SK-N-SH (cell line): Measurements from ENCODE around the gene ZNF197.

Source experiments
- CTCF ChIP-seq: fragments of 200-600 bp; sonication (generic); IDR thresholded peaks from 2 replicates; pipeline ENCODE4 v1.6.1; 2017; ENCODE audit warnings: antibody characterized with exemption, mild to moderate bottlenecking, moderate library complexity
- EP300 ChIP-seq, 2 experiments: IDR thresholded peaks; 2 replicates each; pipeline versions ENCODE4 v1.4.0 to v1.6.1; 2012; ENCODE audit warnings: borderline replicate concordance in 1 of 2, low read depth in 1 of 2, low read length in 1 of 2
- GATA2 ChIP-seq: sonication (generic); formaldehyde crosslinking; IDR thresholded peaks from 2 replicates; pipeline ENCODE4 v1.5.0; 2020; ENCODE audit warnings: mild to moderate bottlenecking, missing genetic modification reagents
- POLR2AphosphoS5 ChIP-seq: IDR thresholded peaks from 2 replicates; pipeline ENCODE4 v1.6.1; 2012; ENCODE audit warnings: low read depth, low read length
- RAD21 ChIP-seq: IDR thresholded peaks from 2 replicates; pipeline ENCODE4 v1.6.1; 2012; ENCODE audit warnings: mild to moderate bottlenecking, low read length
- RCOR1 ChIP-seq: fragments of 150-350 bp; IDR thresholded peaks from 2 replicates; pipeline ENCODE4 v1.6.1; 2017; ENCODE audit warnings: antibody characterized with exemption, low read length
- REST ChIP-seq: IDR thresholded peaks from 2 replicates; pipeline ENCODE4 v1.6.1; 2012; ENCODE audit warnings: mild to moderate bottlenecking, low read depth, low read length, moderate library complexity
- SMC3 ChIP-seq: IDR thresholded peaks from 2 replicates; pipeline ENCODE4 v1.6.1; 2012; ENCODE audit warnings: low read depth, low read length, improper control_type of control experiment
- ZBTB33 ChIP-seq: IDR thresholded peaks from 2 replicates; pipeline ENCODE4 v1.4.0; 2012; ENCODE audit warnings: low read depth, borderline replicate concordance

GRCh38 chr3:44674211-44674610 lies 49.4 kb downstream of the ZNF197 start:
- TF ChIP-seq CTCF (no peak), POLR2AphosphoS5 (no peak), RCOR1 (no peak), REST (no peak), RAD21 (no peak), EP300 (IDR thresholded peaks at IDR 0.05; ENCODE audit: borderline replicate concordance in 1 of 2, low read depth in 1 of 2, low read length in 1 of 2) (no peak), GATA2 (CRISPR knock-in tag) (no peak), ZBTB33 (no peak), SMC3 (no peak)
